SK-N-SH treated with all-trans-retinoic acid at 6 μM for 48 hours (cell line): ENCODE results near the gene PPT1.
A peak's percentile ranks its signal among the peaks of the same experiment; 100 is the strongest.

Experiments
- ATAC-seq: fragments of 200-7000 bp; cut with Tn5 transposase; 3 replicates; pipeline ENCODE4 v1.9.1; 2020; ENCODE audit warnings: mild to moderate bottlenecking, moderate library complexity
- ARNTL ChIP-seq: fragments of 450-650 bp; formaldehyde crosslinking; IDR thresholded peaks from 2 replicates; pipeline ENCODE4 v1.5.0; 2020; ENCODE audit warnings: low read depth, mild to moderate bottlenecking, moderate library complexity, borderline replicate concordance
- BACH2 ChIP-seq: fragments of 250-450 bp; sonication (Bioruptor Pico); IDR thresholded peaks from 2 replicates; pipeline ENCODE4 v1.9.0; 2021; ENCODE audit warnings: mild to moderate bottlenecking, borderline replicate concordance
- CREB5 ChIP-seq: fragments of 250-450 bp; sonication (Bioruptor Pico); IDR thresholded peaks from 2 replicates; pipeline ENCODE4 v1.5.1; 2020; ENCODE audit warnings: low read depth, mild to moderate bottlenecking, moderate library complexity
- CSDC2 ChIP-seq: fragments of 250-450 bp; sonication (Bioruptor Pico); IDR thresholded peaks from 2 replicates; pipeline ENCODE4 v1.5.0; 2020; ENCODE audit warnings: mild to moderate bottlenecking, moderate library complexity
- CSRNP3 ChIP-seq: fragments of 250-450 bp; sonication (Bioruptor Pico); IDR thresholded peaks from 2 replicates; pipeline ENCODE4 v1.5.1; 2021; ENCODE audit warnings: mild to moderate bottlenecking, moderate library complexity
- ESRRG ChIP-seq: fragments of 250-450 bp; sonication (Bioruptor Pico); IDR thresholded peaks from 2 replicates; pipeline ENCODE4 v1.6.1; 2021; ENCODE audit warnings: mild to moderate bottlenecking
- GLIS3 ChIP-seq: fragments of 250-450 bp; sonication (Bioruptor Pico); IDR thresholded peaks from 2 replicates; pipeline ENCODE4 v1.5.0; 2020; ENCODE audit warnings: mild to moderate bottlenecking, moderate library complexity
- ISL1 ChIP-seq: fragments of 250-450 bp; sonication (Bioruptor Pico); IDR thresholded peaks from 2 replicates; pipeline ENCODE4 v2.1.2; 2022; ENCODE audit warnings: mild to moderate bottlenecking, moderate library complexity
- OSR1 ChIP-seq: fragments of 250-450 bp; sonication (Bioruptor Pico); IDR thresholded peaks from 2 replicates; pipeline ENCODE4 v1.8.0; 2022; ENCODE audit warnings: moderate library complexity, mild to moderate bottlenecking, inconsistent platforms
- PATZ1 ChIP-seq: fragments of 250-450 bp; sonication (Bioruptor Pico); IDR thresholded peaks from 2 replicates; pipeline ENCODE4 v1.8.0; 2020; ENCODE audit warnings: mild to moderate bottlenecking, moderate library complexity, borderline replicate concordance
- POU6F1 ChIP-seq: fragments of 250-450 bp; sonication (Bioruptor Pico); IDR thresholded peaks from 2 replicates; pipeline ENCODE4 v1.8.0; 2021; ENCODE audit warnings: low read depth, mild to moderate bottlenecking, moderate library complexity, borderline replicate concordance
- PPARA ChIP-seq: fragments of 250-450 bp; sonication (Bioruptor Pico); IDR thresholded peaks from 2 replicates; pipeline ENCODE4 v1.5.0; 2020; ENCODE audit warnings: mild to moderate bottlenecking, borderline replicate concordance
- RARB ChIP-seq: fragments of 250-450 bp; sonication (Bioruptor Pico); IDR thresholded peaks from 2 replicates; pipeline ENCODE4 v1.8.0; 2021; ENCODE audit warnings: mild to moderate bottlenecking, moderate library complexity
- SNAI2 ChIP-seq: fragments of 250-450 bp; sonication (Bioruptor Pico); IDR thresholded peaks from 2 replicates; pipeline ENCODE4 v1.5.0; 2020; ENCODE audit warnings: mild to moderate bottlenecking, moderate library complexity
- TCF4 ChIP-seq: fragments of 250-450 bp; sonication (Bioruptor Pico); IDR thresholded peaks from 2 replicates; pipeline ENCODE4 v1.8.0; 2021; ENCODE audit warnings: mild to moderate bottlenecking, moderate library complexity, borderline replicate concordance
- TOX ChIP-seq: fragments of 250-450 bp; sonication (Bioruptor Pico); IDR thresholded peaks from 2 replicates; pipeline ENCODE4 v1.8.0; 2021; ENCODE audit warnings: mild to moderate bottlenecking, moderate library complexity, borderline replicate concordance
- ZC3H10 ChIP-seq: fragments of 250-450 bp; sonication (Bioruptor Pico); IDR thresholded peaks from 2 replicates; pipeline ENCODE4 v1.5.1; 2021; ENCODE audit warnings: mild to moderate bottlenecking, moderate library complexity
- ZFP3 ChIP-seq: fragments of 250-450 bp; sonication (Bioruptor Pico); IDR thresholded peaks from 2 replicates; pipeline ENCODE4 v1.5.0; 2020; ENCODE audit warnings: mild to moderate bottlenecking, moderate library complexity
- ZFP30 ChIP-seq: fragments of 450-650 bp; formaldehyde crosslinking; IDR thresholded peaks from 2 replicates; pipeline ENCODE4 v1.5.0; 2022; ENCODE audit warnings: mild to moderate bottlenecking, moderate library complexity
- ZNF565 ChIP-seq: fragments of 450-650 bp; formaldehyde crosslinking; conservative IDR thresholded peaks from 2 replicates; pipeline ENCODE4 v1.5.0; 2020; ENCODE audit warnings: low read depth, mild to moderate bottlenecking, moderate library complexity
- ZNF70 ChIP-seq: fragments of 450-650 bp; formaldehyde crosslinking; IDR thresholded peaks from 2 replicates; pipeline ENCODE4 v1.5.0; 2020; ENCODE audit warnings: mild to moderate bottlenecking, moderate library complexity
- ZNF8 ChIP-seq: fragments of 450-650 bp; formaldehyde crosslinking; IDR thresholded peaks from 2 replicates; pipeline ENCODE4 v1.5.0; 2020; ENCODE audit warnings: mild to moderate bottlenecking, moderate library complexity
- TF ChIP-seq, protein P1 (sequence below): fragments of 250-450 bp; sonication (Bioruptor Pico); IDR thresholded peaks from 2 replicates; pipeline ENCODE4 v1.5.0; 2020; ENCODE audit warnings: mild to moderate bottlenecking, moderate library complexity

PPT1 gene

DNA sequence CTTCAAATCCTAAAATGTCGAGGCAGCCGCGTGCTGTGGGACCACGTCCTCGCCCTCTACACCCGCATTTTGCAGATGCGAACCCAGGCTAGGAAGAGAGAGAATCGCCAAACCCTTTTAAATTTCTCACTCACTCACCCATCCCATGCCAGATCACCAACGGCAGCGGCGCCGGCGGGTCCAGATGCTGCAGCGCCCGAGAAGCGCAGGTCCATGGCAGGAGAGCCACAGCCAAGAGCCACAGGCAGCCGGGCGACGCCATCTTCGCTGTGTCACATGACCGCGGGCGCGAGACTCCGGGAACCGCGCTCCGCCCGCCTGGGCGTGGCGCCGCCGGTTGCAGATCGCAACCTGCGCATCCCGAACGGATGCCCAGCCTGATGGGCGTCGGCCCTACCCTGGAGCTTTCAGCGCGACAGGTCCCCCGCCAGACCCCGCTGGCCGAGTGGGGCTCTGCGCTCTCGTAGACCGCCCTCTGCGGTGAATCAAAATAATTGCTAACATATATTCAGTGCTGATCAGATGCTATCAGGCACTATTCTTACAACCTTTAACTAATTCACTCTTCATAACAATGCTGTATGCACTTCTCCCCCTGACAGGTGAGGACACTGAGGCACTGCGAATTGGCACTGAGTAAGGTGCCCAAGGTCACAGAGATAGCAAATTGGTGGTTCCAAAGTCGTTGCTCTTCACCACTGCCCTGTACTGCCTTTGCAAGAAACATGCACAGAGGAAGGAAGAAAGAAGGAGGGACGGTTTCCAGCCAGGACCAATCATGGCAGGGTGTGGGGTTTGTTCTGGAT lies at the start of gene PPT1:
PPT1 (minus strand) TSS at position 276 of the 806 bp plus-strand sequence; CDS start at position 262, 14 bp downstream.
- TF ChIP-seq ZNF8: no peak
- no peak for TF ChIP-seq RARB
- TF ChIP-seq CSDC2 (CRISPR knock-in tag): peak; percentile 90; the same call in 1 of the 2 replicates
- no peak for TF ChIP-seq PPARA (CRISPR knock-in tag)
- no peak for TF ChIP-seq TOX (CRISPR knock-in tag)
- no peak for TF ChIP-seq ZC3H10 (CRISPR knock-in tag)
- no peak for TF ChIP-seq CSRNP3
- 0 out of 2 replicates have a peak, but pooled peaks have one; percentile 21 for TF ChIP-seq PATZ1 (CRISPR knock-in tag)
- no peak for TF ChIP-seq TCF4
- TF ChIP-seq OSR1 (CRISPR knock-in tag): no peak
- no peak for TF ChIP-seq ESRRG (CRISPR knock-in tag)
- TF ChIP-seq, protein P1, sequence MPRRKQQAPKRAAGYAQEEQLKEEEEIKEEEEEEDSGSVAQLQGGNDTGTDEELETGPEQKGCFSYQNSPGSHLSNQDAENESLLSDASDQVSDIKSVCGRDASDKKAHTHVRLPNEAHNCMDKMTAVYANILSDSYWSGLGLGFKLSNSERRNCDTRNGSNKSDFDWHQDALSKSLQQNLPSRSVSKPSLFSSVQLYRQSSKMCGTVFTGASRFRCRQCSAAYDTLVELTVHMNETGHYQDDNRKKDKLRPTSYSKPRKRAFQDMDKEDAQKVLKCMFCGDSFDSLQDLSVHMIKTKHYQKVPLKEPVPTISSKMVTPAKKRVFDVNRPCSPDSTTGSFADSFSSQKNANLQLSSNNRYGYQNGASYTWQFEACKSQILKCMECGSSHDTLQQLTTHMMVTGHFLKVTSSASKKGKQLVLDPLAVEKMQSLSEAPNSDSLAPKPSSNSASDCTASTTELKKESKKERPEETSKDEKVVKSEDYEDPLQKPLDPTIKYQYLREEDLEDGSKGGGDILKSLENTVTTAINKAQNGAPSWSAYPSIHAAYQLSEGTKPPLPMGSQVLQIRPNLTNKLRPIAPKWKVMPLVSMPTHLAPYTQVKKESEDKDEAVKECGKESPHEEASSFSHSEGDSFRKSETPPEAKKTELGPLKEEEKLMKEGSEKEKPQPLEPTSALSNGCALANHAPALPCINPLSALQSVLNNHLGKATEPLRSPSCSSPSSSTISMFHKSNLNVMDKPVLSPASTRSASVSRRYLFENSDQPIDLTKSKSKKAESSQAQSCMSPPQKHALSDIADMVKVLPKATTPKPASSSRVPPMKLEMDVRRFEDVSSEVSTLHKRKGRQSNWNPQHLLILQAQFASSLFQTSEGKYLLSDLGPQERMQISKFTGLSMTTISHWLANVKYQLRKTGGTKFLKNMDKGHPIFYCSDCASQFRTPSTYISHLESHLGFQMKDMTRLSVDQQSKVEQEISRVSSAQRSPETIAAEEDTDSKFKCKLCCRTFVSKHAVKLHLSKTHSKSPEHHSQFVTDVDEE (CRISPR knock-in tag): no peak
- TF ChIP-seq CREB5 (CRISPR knock-in tag): no peak
- no peak for TF ChIP-seq ZFP30 (CRISPR knock-in tag)
- peak; percentile 71; the same call in 1 of the 2 replicates for TF ChIP-seq ZFP3
- TF ChIP-seq GLIS3 (CRISPR knock-in tag): no peak
- TF ChIP-seq ZNF565 (CRISPR knock-in tag): no peak
- TF ChIP-seq ARNTL (CRISPR knock-in tag): no peak
- no peak for TF ChIP-seq BACH2
- 0 out of 2 replicates have a peak, but pooled peaks have one; percentile 71 for TF ChIP-seq POU6F1
- no peak for TF ChIP-seq ISL1 (CRISPR knock-in tag)
- TF ChIP-seq SNAI2 (CRISPR knock-in tag): 0 out of 2 replicates have a peak, but pooled peaks have one; percentile 45
- TF ChIP-seq ZNF70: no peak
- TF ChIP-seq, all 23 proteins: peak for 5
- ATAC-seq: peak; percentile 98

- peak; percentile 96 for ATAC-seq
- TF ChIP-seq POU6F1 (no peak), ZNF70 (no peak), TOX (CRISPR knock-in tag) (no peak), CREB5 (CRISPR knock-in tag) (no peak), ZC3H10 (CRISPR knock-in tag) (no peak), ZNF8 (no peak), ESRRG (CRISPR knock-in tag) (no peak), TCF4 (no peak), ISL1 (CRISPR knock-in tag) (no peak), PPARA (CRISPR knock-in tag) (no peak), SNAI2 (CRISPR knock-in tag) (no peak), BACH2 (no peak), ZFP30 (CRISPR knock-in tag) (no peak), OSR1 (CRISPR knock-in tag) (no peak), ZNF565 (CRISPR knock-in tag) (no peak)
Measured at GRCh38 chr1:40143891-40144575, 47.0 kb upstream of the PPT1 start.
